IMR-90 (cell line): Measurements from ENCODE around the gene TAGLN. TPM values are rescaled to one million over a fixed set of nuclear protein-coding genes. Genes with fewer than 3 reads are reported as not detected.

Experiments
- ATAC-seq: fragments of 200-7000 bp; cut with Tn5 transposase; 2 replicates; pipeline ENCODE4 v1.9.1; 2020; ENCODE audit warnings: low read depth, mild to moderate bottlenecking, moderate library complexity
- BruUV-seq: library from RNA; stranded (reverse); fragments of 400-500 nt; replicated peaks from 2 replicates; lab custom pipeline; 2021; lab: Mats Ljungman, UMichigan
- CTCF ChIA-PET: fragments of 300-600 bp; formaldehyde crosslinking; extraction: SDS; loops from one replicate; lab custom pipeline; 2021; ENCODE audit warnings: antibody characterized with exemption; lab: Yijun Ruan, JAX
- POLR2A ChIA-PET: fragments of 300-600 bp; sonication (Branson Sonifier 250); formaldehyde crosslinking; loops from one replicate; lab custom pipeline; 2022; ENCODE audit warnings: antibody characterized with exemption; ENCODE audit not compliant: unreplicated experiment; lab: Charles Lee
- DNase-seq: peaks from one replicate; pipeline ENCODE4 v3.0.0; 2013
- H2AFZ ChIP-seq: replicated peaks from 2 replicates; pipeline ENCODE3; 2013; ENCODE audit warnings: low read length, mild to moderate bottlenecking; ENCODE audit not compliant: poor library complexity
- H2AK5ac ChIP-seq: 2 replicates; pipeline ENCODE4 v1.6.1; 2013; ENCODE audit warnings: low read depth, low read length, inconsistent platforms
- H2AK9ac ChIP-seq: replicated peaks from 2 replicates; pipeline ENCODE3; 2013; ENCODE audit warnings: mild to moderate bottlenecking, low read depth, low read length, moderate library complexity; ENCODE audit not compliant: poor library complexity
- H2BK120ac ChIP-seq: 2 replicates; pipeline ENCODE4 v1.6.1; 2013; ENCODE audit warnings: low read depth, low read length, inconsistent platforms
- H2BK15ac ChIP-seq: 3 replicates; pipeline ENCODE4 v1.6.1; 2013; ENCODE audit warnings: low read depth, low read length, inconsistent platforms
- H2BK20ac ChIP-seq: 2 replicates; pipeline ENCODE4 v1.6.1; 2013; ENCODE audit warnings: low read depth, mild to moderate bottlenecking, inconsistent platforms, low read length, moderate library complexity
- H2BK5ac ChIP-seq: 2 replicates; pipeline ENCODE4 v1.6.1; 2013; ENCODE audit warnings: mild to moderate bottlenecking, low read depth, low read length, inconsistent platforms; ENCODE audit not compliant: poor library complexity, severe bottlenecking
- H3K14ac ChIP-seq: replicated peaks from 2 replicates; pipeline ENCODE4 v1.6.1; 2013; ENCODE audit warnings: low read depth, low read length, inconsistent platforms
- H3K18ac ChIP-seq: 2 replicates; pipeline ENCODE4 v1.6.1; 2013; ENCODE audit warnings: low read depth, low read length, control low read depth
- H3K23ac ChIP-seq: 2 replicates; pipeline ENCODE4 v1.6.1; 2013; ENCODE audit warnings: low read depth, low read length, inconsistent platforms
- H3K27ac ChIP-seq: 2 replicates; pipeline ENCODE4 v1.5.1; 2013; ENCODE audit warnings: mild to moderate bottlenecking, control low read depth, low read length; ENCODE audit not compliant: insufficient read depth
- H3K27me3 ChIP-seq: 2 replicates; pipeline ENCODE4 v1.6.1; 2013; ENCODE audit warnings: low read length; ENCODE audit not compliant: control insufficient read depth, insufficient read depth
- H3K36me3 ChIP-seq: 2 replicates; pipeline ENCODE4 v1.6.1; 2013; ENCODE audit warnings: low read length, mixed read lengths; ENCODE audit not compliant: control insufficient read depth, insufficient read depth
- H3K4ac ChIP-seq: 2 replicates; pipeline ENCODE4 v1.6.1; 2013; ENCODE audit warnings: low read depth, low read length, inconsistent platforms
- H3K4me1 ChIP-seq: 2 replicates; pipeline ENCODE4 v1.6.1; 2013; ENCODE audit warnings: low read length, mixed read lengths; ENCODE audit not compliant: control insufficient read depth, insufficient read depth
- H3K4me2 ChIP-seq: 2 replicates; pipeline ENCODE4 v1.6.1; 2013; ENCODE audit warnings: low read depth, mild to moderate bottlenecking, control low read depth, low read length, moderate library complexity
- H3K4me3 ChIP-seq: 2 replicates; pipeline ENCODE4 v1.5.1; 2013; ENCODE audit warnings: low read depth, mild to moderate bottlenecking, control low read depth, low read length, moderate library complexity; ENCODE audit not compliant: insufficient read depth
- H3K56ac ChIP-seq: 2 replicates; pipeline ENCODE4 v1.6.1; 2013; ENCODE audit warnings: low read length, inconsistent platforms; ENCODE audit not compliant: insufficient read depth; ENCODE audit errors: extremely low read depth
- H3K79me1 ChIP-seq, 2 experiments: 2 replicates each; pipeline ENCODE4 v1.6.1; 2013; ENCODE audit warnings: low read length in 2 of 2, inconsistent platforms in 1 of 2, low read depth in 1 of 2
- H3K9ac ChIP-seq: 2 replicates; pipeline ENCODE4 v1.6.1; 2013; ENCODE audit warnings: low read depth, low read length, control low read depth
- H3K9me1 ChIP-seq: 2 replicates; pipeline ENCODE4 v1.6.1; 2013; ENCODE audit warnings: low read length, inconsistent platforms; ENCODE audit not compliant: insufficient read depth
- H3K9me3 ChIP-seq: 2 replicates; pipeline ENCODE4 v1.6.1; 2013; ENCODE audit warnings: low read length; ENCODE audit not compliant: control insufficient read depth, insufficient read depth
- H4K20me1 ChIP-seq: 2 replicates; pipeline ENCODE4 v1.6.1; 2013; ENCODE audit warnings: low read length, inconsistent platforms; ENCODE audit not compliant: insufficient read depth
- H4K5ac ChIP-seq: 2 replicates; pipeline ENCODE4 v1.6.1; 2013; ENCODE audit warnings: mild to moderate bottlenecking, low read depth, low read length, control low read depth
- H4K8ac ChIP-seq, 2 experiments: 2 replicates each; pipeline ENCODE4 v1.6.1; 2013; ENCODE audit warnings: low read depth in 2 of 2, low read length in 2 of 2, control low read depth in 1 of 2, inconsistent platforms in 1 of 2
- H4K91ac ChIP-seq: 2 replicates; pipeline ENCODE4 v1.6.1; 2013; ENCODE audit warnings: low read depth, low read length, inconsistent platforms; ENCODE audit not compliant: insufficient read depth
- CEBPB ChIP-seq: IDR thresholded peaks from 2 replicates; pipeline ENCODE4 v1.6.1; 2012; ENCODE audit warnings: low read depth, low read length, improper control_type of control experiment
- MXI1 ChIP-seq: IDR thresholded peaks from 2 replicates; pipeline ENCODE4 v1.6.1; 2012; ENCODE audit warnings: low read depth, mild to moderate bottlenecking, low read length, moderate library complexity, borderline replicate concordance
- NFE2L2 ChIP-seq: fragments of 150-350 bp; IDR thresholded peaks from 2 replicates; pipeline ENCODE4 v1.6.1; 2016; ENCODE audit warnings: low read depth, mild to moderate bottlenecking, low read length
- RAD21 ChIP-seq: IDR thresholded peaks from 2 replicates; pipeline ENCODE4 v1.6.1; 2012; ENCODE audit warnings: low read length, improper control_type of control experiment
- RCOR1 ChIP-seq: IDR thresholded peaks from 2 replicates; pipeline ENCODE4 v1.6.1; 2012; ENCODE audit warnings: mild to moderate bottlenecking, low read length, improper control_type of control experiment; ENCODE audit not compliant: insufficient replicate concordance
- RFX5 ChIP-seq: IDR thresholded peaks from 2 replicates; pipeline ENCODE4 v1.8.0; 2012; ENCODE audit warnings: low read depth, mild to moderate bottlenecking, low read length, moderate library complexity
- WGBS, 2 experiments: methylation state at CpG; one replicate each; pipeline versions ENCODE4 v1.1.5 to v1.1.7; 2013; ENCODE audit warnings: missing lambda C conversion rate in 2 of 2; ENCODE audit not compliant: insufficient read length in 1 of 2; ENCODE audit errors: extremely low coverage in 2 of 2; 5-methylcytosine and 5-hydroxymethylcytosine counted together
- dilution Hi-C: fragments of 300-500 bp; cut with HindIII; formaldehyde crosslinking; loops from one replicate; pipeline ENCODE4 v1.14.3; 2018; ENCODE audit warnings: low sequenced_read_pairs; ENCODE audit not compliant: unreplicated experiment
- in situ Hi-C: fragments of 300-500 bp; cut with MboI; formaldehyde crosslinking; loops from 3 replicates; pipeline ENCODE4 v1.14.3; 2019; ENCODE audit warnings: low sequenced_read_pairs, inconsistent platforms, mixed read lengths
- intact Hi-C: fragments of 100-400 bp; cut with micrococcal nuclease; formaldehyde crosslinking; loops from 2 replicates; pipeline ENCODE4 v1.10.0; 2022
- polyA plus RNA-seq, 3 experiments: library from polyadenylated mRNA; depleted of rRNA; stranded (reverse); fragments of >200 nt; gene quantifications; 2 replicates each; pipeline ENCODE4 v1.2.3, GENCODE V29; 2012; ENCODE audit warnings: low replicate concordance in 1 of 3
- total RNA-seq: library from RNA; depleted of rRNA; stranded (reverse); fragments of >200 nt; gene quantifications from 2 replicates; pipeline ENCODE4 v1.2.3, GENCODE V29; 2012
- TF ChIP-seq, protein P1 (sequence below): fragments of 150-350 bp; IDR thresholded peaks from 2 replicates; pipeline ENCODE4 v1.6.1; 2017; ENCODE audit warnings: mild to moderate bottlenecking, antibody characterized with exemption, low read length, low read depth

TAGLN gene
- total and polyA plus RNA-seq, 2 of the 4 experiments (the other 2 are of a cell fraction): 2,558 to 3,760 TPM

DNA sequence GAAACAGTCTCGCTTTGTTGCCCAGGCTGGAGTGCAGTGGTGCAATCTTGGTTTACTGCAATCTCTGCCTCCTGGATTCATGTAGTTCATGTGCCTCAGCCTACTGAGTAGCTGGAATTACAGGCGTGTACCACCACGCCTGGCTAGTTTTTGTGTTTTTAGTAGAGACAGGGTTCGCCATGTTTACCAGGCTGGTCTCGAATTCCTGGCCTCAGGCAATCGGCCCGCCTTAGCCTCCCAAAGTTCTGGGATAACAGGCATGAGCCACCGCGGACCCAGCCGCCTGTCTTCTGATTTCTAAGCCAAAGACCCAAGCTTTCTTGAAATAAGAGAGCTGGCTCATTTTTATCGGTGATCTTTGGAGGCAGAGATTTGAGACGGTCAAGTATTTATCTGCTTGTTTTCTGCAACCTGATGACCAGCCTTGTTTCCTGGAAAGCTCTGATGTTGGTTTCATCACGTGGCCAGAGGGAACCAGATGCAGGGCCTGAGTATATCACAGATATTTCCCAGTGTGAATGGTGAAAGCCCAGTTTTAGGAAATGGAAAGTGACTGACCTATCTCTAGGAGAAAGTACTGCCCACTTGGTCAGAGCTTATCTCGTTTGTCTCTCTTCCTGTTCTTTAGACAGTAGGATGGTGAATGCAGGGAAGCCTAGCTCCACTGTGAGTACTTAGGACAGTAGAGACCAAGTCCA is 26.3 kb upstream of the TAGLN start:
- WGBS, 2 experiments: 95% methylated on average over 8 of the region's 14 CpGs; no CpG with 5 or more reads in 1 of the 2 experiments
- intact Hi-C loops: no loop called here
- Histone ChIP-seq H3K4me2 (no peak overlapping the region), H4K20me1 (peaks cover 10% of the 10 kb centered on the region), H3K4me3 (no peak overlapping the region), H3K36me3 (peaks cover 5% of the 10 kb centered on the region), H3K4ac (no peak overlapping the region), H3K9me3 (no peaks in the 10 kb centered on the region), H3K27me3 (no peaks in the 10 kb centered on the region), H4K5ac (no peak overlapping the region), H2AK9ac (no peak overlapping the region), H3K79me1 (peaks cover 2 to 38% of the 10 kb centered on the region in 2 experiments; a peak in 2 of 4 replicates), H3K56ac (no peak overlapping the region), H4K8ac (peak overlapping the region in 1 of 2 experiments; percentile 5; a peak in 1 of 4 replicates), H3K9ac (no peak overlapping the region), H2BK5ac (no peak overlapping the region), H4K91ac (no peak overlapping the region), H3K9me1 (peaks cover 13% of the 10 kb centered on the region), H3K14ac (no peak overlapping the region), H3K18ac (no peak overlapping the region), H3K23ac (no peak overlapping the region), H3K27ac (no peak overlapping the region), H2BK20ac (no peak overlapping the region), H2BK120ac (no peak overlapping the region), H3K4me1 (peaks cover 14% of the 10 kb centered on the region), H2BK15ac (no peak overlapping the region), H2AK5ac (no peak overlapping the region), H2AFZ (no peak overlapping the region)
- in situ Hi-C loops: no loop called here
- ChIA-PET POLR2A (no interaction called here), CTCF (no interaction called here)
- DNase-seq (no peak), ATAC-seq (no peak)
- BruUV-seq: no TSS peak
- no peak for TF ChIP-seq RFX5
- TF ChIP-seq RCOR1: no peak
- TF ChIP-seq, protein P1, sequence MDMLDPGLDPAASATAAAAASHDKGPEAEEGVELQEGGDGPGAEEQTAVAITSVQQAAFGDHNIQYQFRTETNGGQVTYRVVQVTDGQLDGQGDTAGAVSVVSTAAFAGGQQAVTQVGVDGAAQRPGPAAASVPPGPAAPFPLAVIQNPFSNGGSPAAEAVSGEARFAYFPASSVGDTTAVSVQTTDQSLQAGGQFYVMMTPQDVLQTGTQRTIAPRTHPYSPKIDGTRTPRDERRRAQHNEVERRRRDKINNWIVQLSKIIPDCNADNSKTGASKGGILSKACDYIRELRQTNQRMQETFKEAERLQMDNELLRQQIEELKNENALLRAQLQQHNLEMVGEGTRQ: peak; percentile 19; the same call in 1 of the 2 replicates
- no peak for TF ChIP-seq NFE2L2
- TF ChIP-seq CEBPB: no peak
- no peak for TF ChIP-seq MXI1
- TF ChIP-seq RAD21: no peak
- dilution Hi-C loops: no loop called here
